Keratinocyte (primary cell): ENCODE measurements around the gene MRPS7. TPM values are rescaled to one million over a fixed set of nuclear protein-coding genes. Genes with fewer than 3 reads are reported as not detected.
"Not testable (repeated sequence)": the region's sequence is repeated elsewhere in the genome, so short reads cannot be mapped to it uniquely, and the experiment has no call there.

Source experiments
- DNase-seq: peaks from one replicate; pipeline ENCODE4 v3.0.0-alpha.2; 2011; ENCODE audit warnings: low read depth, missing footprints, low spot score
- FAIRE-seq: peaks from 2 replicates; lab custom pipeline; 2011; peaks lifted over from hg19 to GRCh38; lab: Jason Lieb, UNC
- H2AFZ ChIP-seq: 2 replicates; pipeline ENCODE4 v1.6.0; 2012; ENCODE audit warnings: low read length, control low read depth, inconsistent platforms; ENCODE audit not compliant: control insufficient read depth
- H3K27ac ChIP-seq: 2 replicates; pipeline ENCODE4 v1.5.1; 2011; ENCODE audit warnings: low read length; ENCODE audit not compliant: control insufficient read depth, insufficient read depth
- H3K27me3 ChIP-seq: 3 replicates; pipeline ENCODE4 v1.6.0; 2011; ENCODE audit warnings: low read length; ENCODE audit not compliant: control insufficient read depth, insufficient read depth; ENCODE audit errors: extremely low read depth
- H3K36me3 ChIP-seq, 2 experiments: 2 replicates in 1 of 2; 3 replicates in 1 of 2; pipeline ENCODE4 v1.5.1; 2011; ENCODE audit warnings: low read length in 2 of 2, mild to moderate bottlenecking in 1 of 2; ENCODE audit not compliant: control insufficient read depth in 2 of 2, insufficient read depth in 2 of 2; ENCODE audit errors: extremely low read depth in 1 of 2
- H3K4me1 ChIP-seq: 3 replicates; pipeline ENCODE4 v1.5.1; 2011; ENCODE audit warnings: low read length; ENCODE audit not compliant: control insufficient read depth, insufficient read depth; ENCODE audit errors: extremely low read depth
- H3K4me2 ChIP-seq: 3 replicates; pipeline ENCODE4 v1.6.0; 2011; ENCODE audit warnings: low read depth, low read length; ENCODE audit not compliant: control insufficient read depth, insufficient read depth; ENCODE audit errors: extremely low read depth
- H3K4me3 ChIP-seq, 3 experiments: fragments of 200-600 bp in 1 of 3; sonication (generic) in 1 of 3; 2 replicates in 2 of 3; 3 replicates in 1 of 3; pipeline ENCODE4 v1.5.1; 2011 to 2016; ENCODE audit warnings: low read length in 3 of 3, mild to moderate bottlenecking in 3 of 3, control low read depth in 2 of 3, inconsistent platforms in 1 of 3, low read depth in 1 of 3, mixed read lengths in 1 of 3, mixed run types in 1 of 3, moderate library complexity in 1 of 3; ENCODE audit not compliant: control insufficient read depth in 2 of 3, insufficient read depth in 2 of 3; ENCODE audit errors: extremely low read depth in 1 of 3
- H3K79me2 ChIP-seq: 2 replicates; pipeline ENCODE4 v1.6.0; 2012; ENCODE audit warnings: low read length; ENCODE audit not compliant: control insufficient read depth, insufficient read depth
- H3K9ac ChIP-seq: 3 replicates; pipeline ENCODE4 v1.6.0; 2011; ENCODE audit warnings: low read length; ENCODE audit not compliant: control insufficient read depth, insufficient read depth; ENCODE audit errors: extremely low read depth
- H3K9me1 ChIP-seq: 3 replicates; pipeline ENCODE4 v1.6.0; 2011; ENCODE audit warnings: low read length; ENCODE audit not compliant: control insufficient read depth, insufficient read depth; ENCODE audit errors: extremely low read depth
- H3K9me3 ChIP-seq: 2 replicates; pipeline ENCODE4 v1.5.1; 2012; ENCODE audit warnings: low read depth, low read length; ENCODE audit not compliant: control insufficient read depth
- H4K20me1 ChIP-seq: 3 replicates; pipeline ENCODE4 v1.6.0; 2011; ENCODE audit warnings: low read length; ENCODE audit not compliant: control insufficient read depth, insufficient read depth; ENCODE audit errors: extremely low read depth
- CTCF ChIP-seq, 3 experiments: IDR thresholded peaks in 1 of 3; conservative IDR thresholded peaks in 1 of 3; optimal IDR thresholded peaks in 1 of 3; 2 replicates in 2 of 3; 3 replicates in 1 of 3; pipeline versions ENCODE3 to v1.5.1; 2011; ENCODE audit warnings: low read length in 3 of 3, mild to moderate bottlenecking in 3 of 3, moderate library complexity in 2 of 3, control low read depth in 1 of 3, inconsistent platforms in 1 of 3; ENCODE audit not compliant: insufficient read depth in 2 of 3; ENCODE audit errors: extremely low read depth in 1 of 3
- EZH2 ChIP-seq: IDR thresholded peaks from one replicate; pipeline ENCODE4 v1.6.1; 2012; ENCODE audit warnings: inconsistent platforms, mild to moderate bottlenecking, low read length, moderate library complexity
- dilution Hi-C: fragments of 300-500 bp; cut with MboI; formaldehyde crosslinking; loops from one replicate; pipeline ENCODE4 v1.7.0; 2020; ENCODE audit warnings: low sequenced_read_pairs; ENCODE audit not compliant: extremely low pct_ligation_motif_present
- polyA plus RNA-seq, 5 experiments: library from polyadenylated mRNA; depleted of rRNA in 3 of 5; stranded (reverse) in 3 of 5; stranded (forward) in 1 of 5; unstranded in 1 of 5; fragments of >200 nt; gene quantifications; 1 replicate in 1 of 5; 2 replicates in 3 of 5; 3 replicates in 1 of 5; pipeline versions ENCODE4 v1.2.1 to v1.2.3, GENCODE V29; 2011 to 2012; ENCODE audit warnings: missing spikeins in 2 of 5, low read depth in 1 of 5, low replicate concordance in 1 of 5

Gene MRPS7
- polyA plus RNA-seq, 1 donor (not counting 4 experiments of a cell fraction or from before 2014, with no cell fraction given), result 79.0 TPM

- TF ChIP-seq CTCF (optimal IDR thresholded peaks at IDR 0.05 in 1 of 3, IDR thresholded peaks at IDR 0.05 in 1 of 3, conservative IDR thresholded peaks at IDR 0.05 in 1 of 3; ENCODE audit: extremely low read depth in 1 of 3, insufficient read depth in 2 of 3, low read length in 3 of 3), result peak in 1 of 3 experiments; percentile 32
- TF ChIP-seq EZH2, result no peak
- DNase-seq, result no peak
- H3K4me2 ChIP-seq, result peak overlapping the region; percentile 91
- no peaks in the 10 kb centered on the region for H3K27me3 ChIP-seq
- H3K9me3 ChIP-seq, result no peaks in the 10 kb centered on the region
- H3K9ac ChIP-seq, result peak overlapping the region; percentile 93
- dilution Hi-C loops, result no loop called here
- H3K27ac ChIP-seq, result peak overlapping the region; percentile 96
- H3K79me2 ChIP-seq, result peaks cover 7% of the 10 kb centered on the region
- H3K36me3 ChIP-seq, result peaks cover 3 to 10% of the 10 kb centered on the region in 2 experiments
- peaks cover 10% of the 10 kb centered on the region for H3K4me1 ChIP-seq
- H4K20me1 ChIP-seq, result no peaks in the 10 kb centered on the region
- H3K9me1 ChIP-seq, result no peaks in the 10 kb centered on the region
- peak overlapping the region; percentile 58 to 94 (median 89) for H3K4me3 ChIP-seq
- no peak for FAIRE-seq
- peak overlapping the region; percentile 98 for H2AFZ ChIP-seq
Observed at GRCh38 chr17:75289832-75290337, 28.2 kb downstream of the MRPS7 start.

- H3K36me3 ChIP-seq, H3K4me1 ChIP-seq, H3K79me2 ChIP-seq, H3K4me2 ChIP-seq, FAIRE-seq, H2AFZ ChIP-seq, H4K20me1 ChIP-seq, H3K9ac ChIP-seq, H3K9me3 ChIP-seq, dilution Hi-C loops, H3K9me1 ChIP-seq, H3K27me3 ChIP-seq, DNase-seq, H3K27ac ChIP-seq, H3K4me3 ChIP-seq: not testable (repeated sequence)
Observed at GRCh38 chr17:75292810-75293448, 31.2 kb downstream of the MRPS7 start.
